Esophagus muscularis mucosa (tissue), 4 donors: Measurements from ENCODE around the gene IPCEF1.

Experiments
- EP300 ChIP-seq: sonication (generic); formaldehyde crosslinking; IDR thresholded peaks from one replicate; pipeline ENCODE4 v1.6.1; 2017; ENCODE audit warnings: antibody characterized with exemption
- POLR2A ChIP-seq: fragments of 450-650 bp; IDR thresholded peaks from one replicate; pipeline ENCODE4 v1.6.1; 2017; ENCODE audit warnings: antibody characterized with exemption, moderate library complexity, mild to moderate bottlenecking, low read depth
- POLR2AphosphoS5 ChIP-seq, 2 donors: sonication (generic); formaldehyde crosslinking; IDR thresholded peaks; one replicate each; pipeline ENCODE4 v1.6.1; 2017; ENCODE audit warnings: antibody characterized with exemption in 2 of 2
- TF ChIP-seq, protein P1 (sequence below), 3 experiments: fragments of 200-600 bp in 2 of 3; fragments of 450-650 bp in 1 of 3; sonication (generic) in 2 of 3; IDR thresholded peaks; one replicate each; pipeline ENCODE4 v1.5.1; 2017 to 2019; ENCODE audit warnings: antibody characterized with exemption in 3 of 3, mild to moderate bottlenecking in 2 of 3, moderate library complexity in 1 of 3

GRCh38 chr6:154314084-154314483 is 42.5 kb downstream of the IPCEF1 start:
- TF ChIP-seq, protein P1, sequence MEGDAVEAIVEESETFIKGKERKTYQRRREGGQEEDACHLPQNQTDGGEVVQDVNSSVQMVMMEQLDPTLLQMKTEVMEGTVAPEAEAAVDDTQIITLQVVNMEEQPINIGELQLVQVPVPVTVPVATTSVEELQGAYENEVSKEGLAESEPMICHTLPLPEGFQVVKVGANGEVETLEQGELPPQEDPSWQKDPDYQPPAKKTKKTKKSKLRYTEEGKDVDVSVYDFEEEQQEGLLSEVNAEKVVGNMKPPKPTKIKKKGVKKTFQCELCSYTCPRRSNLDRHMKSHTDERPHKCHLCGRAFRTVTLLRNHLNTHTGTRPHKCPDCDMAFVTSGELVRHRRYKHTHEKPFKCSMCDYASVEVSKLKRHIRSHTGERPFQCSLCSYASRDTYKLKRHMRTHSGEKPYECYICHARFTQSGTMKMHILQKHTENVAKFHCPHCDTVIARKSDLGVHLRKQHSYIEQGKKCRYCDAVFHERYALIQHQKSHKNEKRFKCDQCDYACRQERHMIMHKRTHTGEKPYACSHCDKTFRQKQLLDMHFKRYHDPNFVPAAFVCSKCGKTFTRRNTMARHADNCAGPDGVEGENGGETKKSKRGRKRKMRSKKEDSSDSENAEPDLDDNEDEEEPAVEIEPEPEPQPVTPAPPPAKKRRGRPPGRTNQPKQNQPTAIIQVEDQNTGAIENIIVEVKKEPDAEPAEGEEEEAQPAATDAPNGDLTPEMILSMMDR (IDR thresholded peaks at IDR 0.05): no peak
- TF ChIP-seq EP300 (no peak), POLR2A (no peak), POLR2AphosphoS5 (IDR thresholded peaks at IDR 0.05) (no peak)
